GM19193 (cell line): ENCODE results near the gene CELF2.

Experiments
- POLR2A ChIP-seq: IDR thresholded peaks from 4 replicates; pipeline ENCODE4 v1.6.1; 2011; ENCODE audit not compliant: insufficient read depth, insufficient read length; ENCODE audit errors: extremely low read depth

CELF2 gene

GRCh38 chr10:11205030-11205772 is 187.5 kb downstream of the CELF2 start:
- no peak for TF ChIP-seq POLR2A

DNA sequence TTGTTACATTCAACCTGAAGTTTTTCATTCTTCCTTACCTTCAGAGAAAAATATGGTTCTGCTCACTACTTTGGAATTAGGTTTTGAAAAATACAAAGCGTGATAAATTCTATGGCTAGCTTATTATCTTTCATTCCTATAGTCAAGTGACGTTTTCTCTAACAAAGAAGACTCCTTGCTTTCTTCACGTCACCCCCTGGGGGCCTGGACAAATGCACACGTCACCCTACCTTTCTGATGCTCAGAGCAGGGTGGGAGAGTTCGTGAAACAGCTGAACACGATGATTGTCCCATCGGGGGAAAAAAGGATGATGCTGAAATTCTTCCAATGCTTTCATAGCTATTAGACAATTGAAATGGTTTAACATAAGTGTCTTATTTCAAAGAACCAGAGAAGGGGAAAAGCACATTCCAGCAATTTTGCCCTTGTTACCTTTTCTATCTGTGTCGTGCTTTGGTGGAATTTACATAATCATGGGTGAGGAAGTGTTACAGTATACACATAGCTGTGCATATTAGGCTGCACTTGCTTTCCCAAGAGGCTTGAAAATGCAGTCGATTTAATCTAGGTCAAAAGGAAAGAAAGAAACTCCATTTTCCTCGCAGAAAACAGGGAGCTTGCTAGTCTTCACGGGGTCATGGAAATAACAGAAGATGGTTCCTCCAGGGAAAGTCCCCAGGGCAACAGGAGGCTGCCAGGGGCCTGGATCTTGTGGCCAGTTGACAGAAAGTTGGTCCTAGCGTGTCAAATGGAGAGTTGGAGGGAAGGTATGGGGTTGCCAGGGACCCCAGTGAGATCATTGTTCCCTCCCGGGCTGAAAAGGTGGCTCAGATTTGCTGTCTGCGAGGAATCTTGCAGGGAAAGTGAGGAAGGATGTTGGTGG is 189.2 kb downstream of the CELF2 start:
- TF ChIP-seq POLR2A, result peak; percentile 3

- TF ChIP-seq POLR2A, result no peak
Observed at GRCh38 chr10:11207560-11207844, 189.8 kb downstream of the CELF2 start.

DNA sequence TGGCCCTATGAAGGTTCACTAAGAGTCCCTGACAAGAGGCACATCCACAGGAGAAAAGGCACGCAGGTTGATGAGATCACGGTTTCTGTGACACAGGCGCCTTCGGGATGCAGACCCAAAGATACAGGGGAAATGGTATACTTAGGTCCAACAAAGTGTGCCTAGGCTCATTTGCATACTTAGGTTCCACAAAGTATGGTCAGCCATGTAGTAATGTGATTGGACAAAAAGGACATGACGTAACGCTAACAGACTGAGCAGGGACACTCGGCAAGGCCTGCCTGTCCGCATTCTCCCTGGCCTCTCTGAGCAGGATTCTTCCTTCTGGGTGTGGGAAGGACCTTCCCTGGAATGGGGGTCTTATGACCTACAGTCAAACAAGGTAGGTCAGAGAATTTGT is 190.6 kb downstream of the CELF2 start:
- TF ChIP-seq POLR2A, result no peak

DNA sequence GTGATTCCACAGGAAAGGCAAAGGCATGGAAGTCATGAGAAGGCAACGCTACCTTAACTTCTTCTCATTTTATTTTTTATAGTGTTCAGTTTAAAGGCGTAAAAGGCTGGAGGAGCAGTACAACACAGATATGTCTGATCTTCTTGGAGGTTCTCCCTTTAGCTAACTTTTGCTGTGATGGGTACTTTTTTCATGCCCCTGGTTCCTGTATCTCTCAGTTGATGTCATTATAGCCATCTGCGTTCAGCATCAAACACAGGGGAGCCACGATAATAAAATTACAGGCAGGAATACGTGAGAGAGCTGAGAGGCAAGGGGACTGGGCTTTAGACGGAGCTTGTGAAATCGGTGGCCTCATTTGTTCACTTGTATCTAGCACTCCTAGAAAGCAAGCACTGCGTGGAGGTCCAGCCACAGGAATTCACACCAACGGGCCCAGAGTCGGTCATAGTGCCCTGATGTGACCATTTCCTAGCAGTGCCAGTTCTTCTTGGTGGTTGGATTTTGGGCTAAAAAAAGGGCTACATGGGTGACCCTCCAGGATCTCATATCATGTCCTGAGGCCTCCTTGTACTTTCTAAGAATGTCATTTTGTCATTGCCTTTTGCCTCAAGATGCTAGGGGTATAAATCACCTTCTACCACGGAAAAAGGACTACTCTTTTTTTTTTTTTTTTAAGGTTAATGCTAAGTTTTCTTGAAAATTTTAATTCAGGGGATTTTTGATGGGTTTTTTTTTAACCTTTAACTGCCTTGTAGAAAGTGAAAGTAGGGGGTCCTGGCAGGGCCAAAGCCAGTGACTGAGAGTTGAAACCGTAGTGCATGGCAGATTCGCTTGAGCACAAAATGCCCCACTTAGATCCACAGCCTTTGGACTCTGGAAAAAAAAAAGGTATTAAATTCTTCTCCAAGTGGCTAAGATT is 191.5 kb downstream of the CELF2 start:
- no peak for TF ChIP-seq POLR2A

GRCh38 chr10:11209830-11210181 is 192.1 kb downstream of the CELF2 start:
- TF ChIP-seq POLR2A, result no peak

GRCh38 chr10:11210211-11210922 is 192.7 kb downstream of the CELF2 start:
- TF ChIP-seq POLR2A, result no peak

DNA sequence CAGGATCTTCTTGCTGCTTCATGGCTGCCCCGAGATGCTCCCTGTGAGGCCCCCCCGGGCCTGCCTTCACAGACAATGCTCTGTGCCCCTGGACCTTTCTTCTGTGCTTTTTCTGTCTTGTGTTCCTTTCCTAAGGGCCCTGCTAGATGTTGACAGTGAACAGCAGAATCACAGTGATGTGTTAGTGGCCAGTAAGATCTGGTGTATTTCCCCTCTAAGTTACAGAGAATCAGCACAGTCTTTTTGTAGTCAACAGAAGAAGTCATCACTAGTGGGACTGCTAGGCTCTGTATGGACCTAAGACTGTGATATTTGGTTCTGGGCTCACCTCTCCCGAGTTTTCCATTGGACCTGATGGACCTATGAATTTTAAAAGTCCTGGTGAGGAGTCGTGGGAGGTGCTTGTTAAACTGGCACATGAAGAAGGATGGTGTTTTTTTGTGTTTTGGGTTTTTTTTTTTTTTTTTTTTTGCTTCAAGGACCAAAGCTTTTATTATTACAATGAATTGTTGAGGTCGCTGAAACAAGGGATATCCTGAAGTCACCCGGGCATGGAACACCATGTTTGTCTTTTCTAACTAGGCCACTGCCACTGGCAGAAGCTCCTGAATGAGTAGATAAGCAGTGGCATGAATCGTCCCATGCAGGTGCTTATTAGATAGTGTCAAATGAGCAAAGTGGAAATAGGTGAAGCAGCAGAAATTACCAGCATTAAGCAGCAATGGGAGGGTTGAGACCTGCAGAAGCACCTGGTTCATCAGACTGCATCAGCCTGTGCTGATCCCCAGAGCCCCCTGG is 194.8 kb downstream of the CELF2 start:
- no peak for TF ChIP-seq POLR2A

DNA sequence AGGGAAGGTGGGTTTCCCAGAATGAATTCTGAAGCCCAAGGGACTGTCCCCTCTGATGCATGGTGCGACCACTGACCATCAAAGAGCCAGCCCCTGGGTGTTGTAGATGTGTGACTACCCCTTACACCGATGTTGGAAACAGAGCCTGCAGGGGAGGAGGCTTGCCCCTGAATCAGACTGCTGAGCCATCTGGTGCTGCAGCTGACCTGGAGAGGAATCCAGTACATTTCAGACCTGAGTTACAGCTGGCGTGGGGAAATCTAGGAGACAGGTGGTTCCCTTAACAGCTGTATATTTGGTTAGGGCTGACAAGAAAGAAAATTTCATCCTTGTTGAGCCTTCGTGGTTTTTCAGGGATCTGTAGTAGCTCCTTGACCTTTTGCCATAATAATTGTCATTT is 195.5 kb downstream of the CELF2 start:
- TF ChIP-seq POLR2A, result peak; percentile 19

DNA sequence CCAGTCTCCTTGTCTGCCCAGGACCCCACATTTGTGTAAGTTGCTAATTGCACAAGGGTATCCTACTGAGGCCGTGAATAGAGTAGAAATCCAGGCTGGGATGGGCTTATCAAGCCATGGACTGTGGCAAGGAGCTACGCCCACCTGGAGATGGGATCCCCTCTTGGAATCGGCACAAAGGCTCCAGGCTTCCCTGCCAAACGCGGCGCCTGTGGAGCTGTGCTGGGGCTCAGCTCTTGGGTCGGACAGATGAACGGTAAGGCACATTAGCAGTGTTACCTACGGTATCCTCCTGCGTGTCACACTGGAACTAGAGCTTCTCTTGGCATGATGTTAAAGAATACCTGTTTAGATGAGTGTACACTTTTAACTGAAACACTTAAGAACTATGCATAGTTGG is 196.7 kb downstream of the CELF2 start:
- TF ChIP-seq POLR2A, result no peak

- no peak for TF ChIP-seq POLR2A
Observed at GRCh38 chr10:11215471-11215870, 197.8 kb downstream of the CELF2 start.

DNA sequence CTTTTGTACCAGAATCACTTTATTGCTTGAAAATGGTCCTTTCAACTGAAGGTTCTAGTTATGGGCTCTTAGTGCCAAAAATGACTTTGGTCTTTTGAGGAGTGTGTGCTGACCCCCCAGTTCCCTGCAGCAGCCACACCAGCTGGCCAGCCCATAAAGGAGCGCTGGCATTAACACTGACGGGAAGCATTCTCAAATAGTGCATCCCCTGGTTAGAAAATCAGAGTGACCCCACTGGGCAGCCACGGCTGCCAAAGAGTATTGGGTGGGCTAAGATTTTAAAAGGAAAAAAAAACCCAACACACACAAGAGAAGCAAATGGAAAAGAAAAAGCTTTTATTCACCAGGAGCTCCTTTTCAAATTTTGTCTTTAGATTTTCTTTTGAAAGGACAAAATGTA is 199.8 kb downstream of the CELF2 start:
- no peak for TF ChIP-seq POLR2A

GRCh38 chr10:11218395-11218794 is 200.7 kb downstream of the CELF2 start:
- TF ChIP-seq POLR2A, result no peak

- no peak for TF ChIP-seq POLR2A
Observed at GRCh38 chr10:11219431-11219830, 201.8 kb downstream of the CELF2 start.
